Measurements from ENCODE around the gene IQUB. TPM values are rescaled to one million over a fixed set of nuclear protein-coding genes. Genes with fewer than 3 reads are reported as not detected.
"Not testable (repeated sequence)": the region's sequence is repeated elsewhere in the genome, so short reads cannot be mapped to it uniquely, and the experiment has no call there.

Gene IQUB
- total and polyA plus RNA-seq, 2 donors: 0.22 to 1.5 TPM

GRCh38 chr7:123439191-123439590 is 95.2 kb downstream of the IQUB start:
- Histone ChIP-seq H3K36me3 (ENCODE audit: insufficient read depth) (no peaks in the 10 kb centered on the region), H3K4me3 (ENCODE audit: low read depth, low read length) (no peak overlapping the region), H3K4me1 (ENCODE audit: insufficient read depth) (no peaks in the 10 kb centered on the region), H3K27ac (ENCODE audit: low read depth) (no peak overlapping the region)
- DNase-seq (ENCODE audit: extremely low spot score): no peak
- whole genome bisulfite sequencing: 19% methylated on average over 1 of the region's 1 CpG

- Histone ChIP-seq H3K36me3 (ENCODE audit: insufficient read depth) (no peaks in the 10 kb centered on the region), H3K4me1 (ENCODE audit: insufficient read depth) (no peaks in the 10 kb centered on the region), H3K27ac (ENCODE audit: low read depth) (no peak overlapping the region), H3K4me3 (ENCODE audit: low read depth, low read length) (no peak overlapping the region)
- no peak for DNase-seq (ENCODE audit: extremely low spot score)
- 72% methylated on average over 2 of the region's 2 CpGs for WGBS
Observed at GRCh38 chr7:123437447-123437995, 96.9 kb downstream of the IQUB start.

- Histone ChIP-seq H3K4me3 (ENCODE audit: low read depth, low read length) (no peak overlapping the region), H3K27ac (ENCODE audit: low read depth) (no peak overlapping the region), H3K4me1 (ENCODE audit: insufficient read depth) (no peaks in the 10 kb centered on the region), H3K36me3 (ENCODE audit: insufficient read depth) (no peaks in the 10 kb centered on the region)
- WGBS: 61% methylated on average over 4 of the region's 4 CpGs
- no peak for DNase-seq (ENCODE audit: extremely low spot score)
Observed at GRCh38 chr7:123435080-123435700, 99.2 kb downstream of the IQUB start.

GRCh38 chr7:123433665-123434064 is 100.7 kb downstream of the IQUB start:
- Histone ChIP-seq H3K36me3 (ENCODE audit: insufficient read depth) (no peaks in the 10 kb centered on the region), H3K4me3 (ENCODE audit: low read depth, low read length) (no peak overlapping the region), H3K4me1 (ENCODE audit: insufficient read depth) (no peaks in the 10 kb centered on the region), H3K27ac (ENCODE audit: low read depth) (no peak overlapping the region)
- DNase-seq (ENCODE audit: extremely low spot score): no peak

- Histone ChIP-seq H3K4me1 (ENCODE audit: insufficient read depth) (no peaks in the 10 kb centered on the region), H3K27ac (ENCODE audit: low read depth) (no peak overlapping the region), H3K4me3 (ENCODE audit: low read depth, low read length) (no peak overlapping the region), H3K36me3 (ENCODE audit: insufficient read depth) (no peaks in the 10 kb centered on the region)
- WGBS: 64% methylated on average over 2 of the region's 2 CpGs
- DNase-seq (ENCODE audit: extremely low spot score): no peak
Observed at GRCh38 chr7:123432601-123433000, 101.8 kb downstream of the IQUB start.

- H3K27ac ChIP-seq (ENCODE audit: low read depth): no peak overlapping the region
- H3K4me3 ChIP-seq (ENCODE audit: low read depth, low read length): no peak overlapping the region
- 81% methylated on average over 5 of the region's 5 CpGs for WGBS
- DNase-seq (ENCODE audit: extremely low spot score): no peak
- no peaks in the 10 kb centered on the region for H3K4me1 ChIP-seq (ENCODE audit: insufficient read depth)
- H3K36me3 ChIP-seq (ENCODE audit: insufficient read depth): no peaks in the 10 kb centered on the region
Observed at GRCh38 chr7:123431075-123431614, 103.2 kb downstream of the IQUB start.

GRCh38 chr7:123425246-123425645 is 109.1 kb downstream of the IQUB start:
- Histone ChIP-seq H3K4me1 (ENCODE audit: insufficient read depth) (no peaks in the 10 kb centered on the region), H3K4me3 (ENCODE audit: low read depth, low read length) (no peak overlapping the region), H3K27ac (ENCODE audit: low read depth) (no peak overlapping the region), H3K36me3 (ENCODE audit: insufficient read depth) (no peaks in the 10 kb centered on the region)
- no peak for DNase-seq (ENCODE audit: extremely low spot score)

- Histone ChIP-seq H3K27ac (ENCODE audit: low read depth) (no peak overlapping the region), H3K36me3 (ENCODE audit: insufficient read depth) (no peaks in the 10 kb centered on the region), H3K4me1 (ENCODE audit: insufficient read depth) (no peaks in the 10 kb centered on the region), H3K4me3 (ENCODE audit: low read depth, low read length) (no peak overlapping the region)
- no peak for DNase-seq (ENCODE audit: extremely low spot score)
Observed at GRCh38 chr7:123424463-123424862, 109.9 kb downstream of the IQUB start.

- H3K4me3 ChIP-seq (ENCODE audit: low read depth, low read length): no peak overlapping the region
- no peaks in the 10 kb centered on the region for H3K36me3 ChIP-seq (ENCODE audit: insufficient read depth)
- DNase-seq (ENCODE audit: extremely low spot score): no peak
- no peaks in the 10 kb centered on the region for H3K4me1 ChIP-seq (ENCODE audit: insufficient read depth)
- H3K27ac ChIP-seq (ENCODE audit: low read depth): no peak overlapping the region
- 84% methylated on average over 2 of the region's 2 CpGs for WGBS
Observed at GRCh38 chr7:123423622-123424021, 110.8 kb downstream of the IQUB start.

- H3K27ac ChIP-seq (ENCODE audit: low read depth): no peak overlapping the region
- no peak for DNase-seq (ENCODE audit: extremely low spot score)
- no peaks in the 10 kb centered on the region for H3K4me1 ChIP-seq (ENCODE audit: insufficient read depth)
- H3K36me3 ChIP-seq (ENCODE audit: insufficient read depth): no peaks in the 10 kb centered on the region
- 84% methylated on average over 2 of the region's 2 CpGs for WGBS
- H3K4me3 ChIP-seq (ENCODE audit: low read depth, low read length): no peak overlapping the region
Observed at GRCh38 chr7:123417580-123417979, 116.8 kb downstream of the IQUB start.

- Histone ChIP-seq H3K36me3 (ENCODE audit: insufficient read depth) (no peaks in the 10 kb centered on the region), H3K4me3 (ENCODE audit: low read depth, low read length) (no peak overlapping the region), H3K27ac (ENCODE audit: low read depth) (no peak overlapping the region), H3K4me1 (ENCODE audit: insufficient read depth) (no peaks in the 10 kb centered on the region)
- no peak for DNase-seq (ENCODE audit: extremely low spot score)
- 77% methylated on average over 1 of the region's 1 CpG for WGBS
Observed at GRCh38 chr7:123415625-123416024, 118.8 kb downstream of the IQUB start.

- Histone ChIP-seq H3K4me3 (ENCODE audit: low read depth, low read length) (no peak overlapping the region), H3K36me3 (ENCODE audit: insufficient read depth) (no peaks in the 10 kb centered on the region), H3K4me1 (ENCODE audit: insufficient read depth) (no peaks in the 10 kb centered on the region), H3K27ac (ENCODE audit: low read depth) (no peak overlapping the region)
- peak; percentile 77 for DNase-seq (ENCODE audit: extremely low spot score)
- WGBS: 15% methylated on average over 1 of the region's 1 CpG
Observed at GRCh38 chr7:123410273-123410904, 124.0 kb downstream of the IQUB start.

GRCh38 chr7:123407951-123408350 is 126.4 kb downstream of the IQUB start:
- not testable (repeated sequence) for H3K36me3 ChIP-seq (ENCODE audit: insufficient read depth); H3K4me3 ChIP-seq (ENCODE audit: low read depth, low read length); DNase-seq (ENCODE audit: extremely low spot score); H3K4me1 ChIP-seq (ENCODE audit: insufficient read depth); H3K27ac ChIP-seq (ENCODE audit: low read depth)
- WGBS: 89% methylated on average over 4 of the region's 4 CpGs

All from urinary bladder (tissue), 4 donors.